ENCODE results near the gene EN1.

EN1 gene

DNA sequence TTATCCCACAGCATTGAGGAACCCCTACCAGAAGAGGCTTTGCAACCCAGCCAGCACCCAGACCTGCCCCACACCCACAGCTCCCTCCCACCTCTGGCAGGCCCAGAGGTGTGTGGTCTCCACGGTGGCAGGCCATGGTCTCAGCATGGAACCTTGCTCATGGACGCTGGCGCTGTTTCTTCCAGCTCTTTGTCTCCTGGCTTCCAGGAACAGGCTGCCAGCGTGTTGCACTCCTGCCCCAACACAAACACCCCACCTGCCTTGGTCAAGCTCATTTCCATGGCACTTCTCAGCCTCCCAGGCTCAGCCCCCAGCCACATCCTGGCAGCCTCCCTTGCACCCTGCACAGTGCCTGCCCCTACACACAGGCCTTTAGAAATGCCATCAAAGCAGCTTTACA lies 31.7 kb downstream of the EN1 start:
- Histone ChIP-seq H3K4me1 (ENCODE audit: insufficient read depth, insufficient read length) (peaks cover 22% of the 10 kb centered on the region), H3K36me3 (ENCODE audit: insufficient read depth, insufficient read length, low read length) (no peaks in the 10 kb centered on the region), H3K4me3 (ENCODE audit: insufficient read length, low read depth) (no peak overlapping the region), H3K9ac (ENCODE audit: insufficient read length, low read depth) (no peak overlapping the region), H3K27me3 (ENCODE audit: insufficient read depth, insufficient read length) (peaks cover 13% of the 10 kb centered on the region), H3K9me3 (ENCODE audit: insufficient read depth, low read length) (no peaks in the 10 kb centered on the region)
- no peak for TF ChIP-seq ZNF274 (IDR thresholded peaks at IDR 0.05; ENCODE audit: low read depth, low read length)
- TF ChIP-seq SUZ12 (IDR thresholded peaks at IDR 0.05; ENCODE audit: extremely low read depth, insufficient read depth, insufficient read length): no peak
- no peak for TF ChIP-seq YY1 (IDR thresholded peaks at IDR 0.05; ENCODE audit: insufficient read depth, insufficient read length)
- no peak for DNase-seq (ENCODE audit: low read depth, low spot score)

GRCh38 chr2:118815314-118815713 lies 32.1 kb downstream of the EN1 start:
- TF ChIP-seq YY1 (IDR thresholded peaks at IDR 0.05; ENCODE audit: insufficient read depth, insufficient read length): no peak
- TF ChIP-seq SUZ12 (IDR thresholded peaks at IDR 0.05; ENCODE audit: extremely low read depth, insufficient read depth, insufficient read length): no peak
- no peak for TF ChIP-seq ZNF274 (IDR thresholded peaks at IDR 0.05; ENCODE audit: low read depth, low read length)
- no peak for DNase-seq (ENCODE audit: low read depth, low spot score)
- Histone ChIP-seq H3K9ac (ENCODE audit: insufficient read length, low read depth) (no peak overlapping the region), H3K9me3 (ENCODE audit: insufficient read depth, low read length) (no peaks in the 10 kb centered on the region), H3K4me1 (ENCODE audit: insufficient read depth, insufficient read length) (peaks cover 26% of the 10 kb centered on the region), H3K36me3 (ENCODE audit: insufficient read depth, insufficient read length, low read length) (no peaks in the 10 kb centered on the region), H3K27me3 (ENCODE audit: insufficient read depth, insufficient read length) (peaks cover 13% of the 10 kb centered on the region), H3K4me3 (ENCODE audit: insufficient read length, low read depth) (no peak overlapping the region)

DNA sequence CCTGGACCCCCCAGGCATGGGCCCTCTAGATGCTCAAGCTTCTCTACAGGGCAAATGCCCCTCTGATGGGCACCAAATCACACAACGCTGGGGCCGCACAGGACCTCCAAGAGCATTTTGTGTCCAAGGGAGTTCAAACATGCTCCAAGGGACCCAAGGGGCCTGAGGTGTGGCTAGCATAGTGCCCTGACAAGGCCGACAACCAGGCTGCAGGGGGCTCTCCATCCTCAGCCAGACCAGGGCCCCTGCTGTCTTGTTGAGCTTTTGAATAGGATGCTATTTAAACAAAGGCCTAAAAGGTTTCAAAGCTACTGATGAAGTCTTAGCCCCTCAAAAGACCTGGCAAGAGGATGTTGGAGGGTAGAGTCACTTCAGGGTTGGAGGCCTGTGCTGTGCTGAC lies 33.1 kb downstream of the EN1 start:
- H3K4me1 ChIP-seq (ENCODE audit: insufficient read depth, insufficient read length): peaks cover 26% of the 10 kb centered on the region
- H3K9me3 ChIP-seq (ENCODE audit: insufficient read depth, low read length): no peaks in the 10 kb centered on the region
- TF ChIP-seq YY1 (IDR thresholded peaks at IDR 0.05; ENCODE audit: insufficient read depth, insufficient read length) (no peak), ZNF274 (IDR thresholded peaks at IDR 0.05; ENCODE audit: low read depth, low read length) (no peak), SUZ12 (IDR thresholded peaks at IDR 0.05; ENCODE audit: extremely low read depth, insufficient read depth, insufficient read length) (no peak)
- H3K9ac ChIP-seq (ENCODE audit: insufficient read length, low read depth): no peak overlapping the region
- H3K4me3 ChIP-seq (ENCODE audit: insufficient read length, low read depth): no peak overlapping the region
- no peak for DNase-seq (ENCODE audit: low read depth, low spot score)
- H3K27me3 ChIP-seq (ENCODE audit: insufficient read depth, insufficient read length): peaks cover 13% of the 10 kb centered on the region
- no peaks in the 10 kb centered on the region for H3K36me3 ChIP-seq (ENCODE audit: insufficient read depth, insufficient read length, low read length)

DNA sequence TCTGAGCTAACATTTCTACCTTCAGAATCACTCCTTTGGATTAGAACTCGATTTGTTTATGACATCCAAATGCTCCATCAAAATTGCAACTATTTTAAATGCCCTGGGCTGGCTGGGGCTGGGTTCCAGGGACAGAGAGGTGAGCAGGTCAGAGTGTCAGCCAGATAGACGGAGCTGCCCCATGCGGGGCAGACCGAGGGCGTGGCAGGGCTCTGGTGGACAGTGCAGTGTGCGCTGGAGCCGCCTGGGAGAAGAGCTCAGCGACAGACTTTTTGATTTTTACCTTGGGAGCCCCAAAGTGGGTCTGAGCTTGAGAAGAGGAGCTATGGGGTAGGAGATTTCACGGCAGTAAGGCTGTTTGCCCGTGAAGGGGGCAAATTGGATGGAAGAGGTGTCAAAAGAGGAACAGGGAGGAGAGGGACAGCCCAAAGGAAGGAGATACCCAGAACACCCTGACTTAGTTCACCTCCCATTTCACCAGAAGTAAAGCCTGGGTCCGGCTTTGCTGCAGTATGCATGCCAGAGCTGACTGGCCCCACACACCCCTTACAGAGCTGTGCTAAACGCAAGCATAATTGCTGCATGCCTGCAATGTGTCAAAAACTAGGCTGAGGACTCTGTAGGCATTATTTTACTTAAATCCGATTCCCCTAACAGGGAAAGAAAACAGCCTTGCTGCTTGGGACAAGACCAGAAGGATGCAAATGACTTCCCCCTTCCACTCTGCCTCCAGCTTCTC lies 33.7 kb downstream of the EN1 start:
- H3K9ac ChIP-seq (ENCODE audit: insufficient read length, low read depth): no peak overlapping the region
- peaks cover 26% of the 10 kb centered on the region for H3K4me1 ChIP-seq (ENCODE audit: insufficient read depth, insufficient read length)
- no peak overlapping the region for H3K4me3 ChIP-seq (ENCODE audit: insufficient read length, low read depth)
- DNase-seq (ENCODE audit: low read depth, low spot score): no peak
- peaks cover 13% of the 10 kb centered on the region for H3K27me3 ChIP-seq (ENCODE audit: insufficient read depth, insufficient read length)
- H3K9me3 ChIP-seq (ENCODE audit: insufficient read depth, low read length): no peaks in the 10 kb centered on the region
- no peaks in the 10 kb centered on the region for H3K36me3 ChIP-seq (ENCODE audit: insufficient read depth, insufficient read length, low read length)
- TF ChIP-seq ZNF274 (IDR thresholded peaks at IDR 0.05; ENCODE audit: low read depth, low read length): no peak
- TF ChIP-seq SUZ12 (IDR thresholded peaks at IDR 0.05; ENCODE audit: extremely low read depth, insufficient read depth, insufficient read length): no peak
- TF ChIP-seq YY1 (IDR thresholded peaks at IDR 0.05; ENCODE audit: insufficient read depth, insufficient read length): no peak

- H3K4me1 ChIP-seq (ENCODE audit: insufficient read depth, insufficient read length): peaks cover 26% of the 10 kb centered on the region
- H3K36me3 ChIP-seq (ENCODE audit: insufficient read depth, insufficient read length, low read length): no peaks in the 10 kb centered on the region
- no peak for DNase-seq (ENCODE audit: low read depth, low spot score)
- TF ChIP-seq YY1 (IDR thresholded peaks at IDR 0.05; ENCODE audit: insufficient read depth, insufficient read length): no peak
- no peak for TF ChIP-seq SUZ12 (IDR thresholded peaks at IDR 0.05; ENCODE audit: extremely low read depth, insufficient read depth, insufficient read length)
- TF ChIP-seq ZNF274 (IDR thresholded peaks at IDR 0.05; ENCODE audit: low read depth, low read length): no peak
- H3K27me3 ChIP-seq (ENCODE audit: insufficient read depth, insufficient read length): peaks cover 8% of the 10 kb centered on the region
- no peaks in the 10 kb centered on the region for H3K9me3 ChIP-seq (ENCODE audit: insufficient read depth, low read length)
- no peak overlapping the region for H3K4me3 ChIP-seq (ENCODE audit: insufficient read length, low read depth)
- no peak overlapping the region for H3K9ac ChIP-seq (ENCODE audit: insufficient read length, low read depth)
Measured at GRCh38 chr2:118813111-118813510, 34.3 kb downstream of the EN1 start.

DNA sequence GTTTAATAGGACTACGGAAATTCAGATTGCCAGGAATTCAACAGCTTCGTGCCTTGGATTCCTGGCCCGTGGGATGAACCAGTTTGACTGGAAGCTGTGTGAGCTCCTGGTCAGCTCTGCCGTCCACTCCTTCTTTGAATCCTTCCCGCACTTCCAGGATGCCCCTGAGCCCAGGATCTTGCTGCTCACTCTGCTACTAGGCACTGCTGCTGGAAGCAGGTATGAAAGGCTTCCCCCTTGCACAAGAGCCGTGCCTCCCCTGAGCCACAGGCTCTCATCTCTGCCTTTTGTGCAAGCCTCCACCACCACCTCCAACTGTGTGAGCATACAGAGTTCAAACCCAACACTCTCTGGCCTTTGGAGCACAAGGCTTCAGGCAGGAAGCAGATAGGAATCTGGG lies 34.9 kb downstream of the EN1 start:
- no peak overlapping the region for H3K9ac ChIP-seq (ENCODE audit: insufficient read length, low read depth)
- H3K4me3 ChIP-seq (ENCODE audit: insufficient read length, low read depth): no peak overlapping the region
- no peaks in the 10 kb centered on the region for H3K36me3 ChIP-seq (ENCODE audit: insufficient read depth, insufficient read length, low read length)
- H3K9me3 ChIP-seq (ENCODE audit: insufficient read depth, low read length): no peaks in the 10 kb centered on the region
- H3K4me1 ChIP-seq (ENCODE audit: insufficient read depth, insufficient read length): peaks cover 27% of the 10 kb centered on the region
- DNase-seq (ENCODE audit: low read depth, low spot score): no peak
- TF ChIP-seq ZNF274 (IDR thresholded peaks at IDR 0.05; ENCODE audit: low read depth, low read length): no peak
- no peak for TF ChIP-seq YY1 (IDR thresholded peaks at IDR 0.05; ENCODE audit: insufficient read depth, insufficient read length)
- TF ChIP-seq SUZ12 (IDR thresholded peaks at IDR 0.05; ENCODE audit: extremely low read depth, insufficient read depth, insufficient read length): no peak
- peaks cover 5% of the 10 kb centered on the region for H3K27me3 ChIP-seq (ENCODE audit: insufficient read depth, insufficient read length)

GRCh38 chr2:118811514-118812115 lies 35.8 kb downstream of the EN1 start:
- no peaks in the 10 kb centered on the region for H3K9me3 ChIP-seq (ENCODE audit: insufficient read depth, low read length)
- H3K27me3 ChIP-seq (ENCODE audit: insufficient read depth, insufficient read length): peaks cover 1% of the 10 kb centered on the region
- no peaks in the 10 kb centered on the region for H3K36me3 ChIP-seq (ENCODE audit: insufficient read depth, insufficient read length, low read length)
- H3K4me3 ChIP-seq (ENCODE audit: insufficient read length, low read depth): no peak overlapping the region
- H3K4me1 ChIP-seq (ENCODE audit: insufficient read depth, insufficient read length): peaks cover 32% of the 10 kb centered on the region
- TF ChIP-seq YY1 (IDR thresholded peaks at IDR 0.05; ENCODE audit: insufficient read depth, insufficient read length) (no peak), SUZ12 (IDR thresholded peaks at IDR 0.05; ENCODE audit: extremely low read depth, insufficient read depth, insufficient read length) (no peak), ZNF274 (IDR thresholded peaks at IDR 0.05; ENCODE audit: low read depth, low read length) (no peak)
- no peak for DNase-seq (ENCODE audit: low read depth, low spot score)
- H3K9ac ChIP-seq (ENCODE audit: insufficient read length, low read depth): no peak overlapping the region
